Dedifferentiated amniotic fluid mesenchymal stem cell (primary cell): ENCODE data around the gene RECQL5.
"Not testable (repeated sequence)": the region's sequence is repeated elsewhere in the genome, so short reads cannot be mapped to it uniquely, and the experiment has no call there.

Experiments
- DNase-seq: peaks from one replicate; pipeline ENCODE4 v3.0.0-alpha.2; 2016; ENCODE audit errors: extremely low spot score

The RECQL5 gene

GRCh38 chr17:75647921-75648320, 19.0 kb downstream of the RECQL5 start:
- DNase-seq, result no peak

DNA sequence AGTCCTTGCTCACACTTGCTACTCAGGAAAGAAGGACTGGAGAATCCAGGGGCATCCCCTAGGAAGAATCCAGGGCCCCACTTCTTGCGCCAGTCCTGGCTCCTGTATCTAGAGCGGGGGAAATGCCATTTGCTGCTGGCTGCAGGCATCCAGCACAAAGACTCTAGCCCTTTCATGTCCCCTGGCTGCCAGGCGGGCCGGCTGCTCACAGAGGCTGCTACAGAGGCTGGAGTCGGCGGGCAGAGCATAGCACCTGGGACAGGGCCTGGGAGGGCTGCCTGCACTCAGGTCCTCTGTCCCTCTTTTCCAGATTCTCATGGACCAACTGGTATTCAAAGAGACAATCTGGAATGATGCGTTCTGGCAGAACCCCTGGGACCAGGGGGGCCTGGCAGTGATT, 19.9 kb downstream of the RECQL5 start:
- no peak for DNase-seq

GRCh38 chr17:75646638-75646992, 20.3 kb downstream of the RECQL5 start:
- no peak for DNase-seq

DNA sequence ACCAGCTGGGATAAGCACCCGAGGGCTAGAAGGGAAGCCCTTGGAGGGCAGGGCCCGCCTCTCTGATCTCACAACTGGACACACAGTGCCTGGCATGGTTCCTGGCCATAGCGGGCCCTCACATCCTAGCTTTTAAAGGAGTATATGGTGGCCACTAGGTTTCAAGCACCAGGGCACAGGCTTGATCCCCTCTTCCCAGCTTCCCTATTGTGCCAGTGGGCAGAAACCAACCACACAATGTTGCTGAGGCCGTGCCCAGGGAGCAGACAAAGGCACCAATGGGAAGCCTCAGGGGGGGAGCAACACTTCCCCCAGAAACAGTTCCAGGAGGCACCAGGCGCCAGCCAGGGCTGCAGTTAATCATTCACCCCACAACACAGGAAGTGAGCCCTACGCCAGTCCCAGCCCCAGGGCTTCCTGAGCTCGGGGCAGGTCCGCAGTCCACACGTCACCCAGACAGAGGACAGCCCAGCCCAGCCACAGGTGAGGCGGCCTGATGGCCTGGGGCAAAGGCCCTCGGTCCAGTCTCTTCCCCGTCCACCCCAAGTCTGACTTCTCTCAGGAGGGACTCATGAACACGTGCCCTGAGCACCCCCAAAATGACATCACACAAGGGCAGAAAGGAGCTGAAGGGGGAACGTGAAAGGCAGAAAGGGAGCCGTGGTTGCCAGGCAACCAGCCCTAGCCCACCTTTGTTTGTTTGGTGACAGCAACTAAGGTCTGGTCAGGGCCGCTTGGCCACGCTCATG, 20.9 kb downstream of the RECQL5 start:
- no peak for DNase-seq

DNA sequence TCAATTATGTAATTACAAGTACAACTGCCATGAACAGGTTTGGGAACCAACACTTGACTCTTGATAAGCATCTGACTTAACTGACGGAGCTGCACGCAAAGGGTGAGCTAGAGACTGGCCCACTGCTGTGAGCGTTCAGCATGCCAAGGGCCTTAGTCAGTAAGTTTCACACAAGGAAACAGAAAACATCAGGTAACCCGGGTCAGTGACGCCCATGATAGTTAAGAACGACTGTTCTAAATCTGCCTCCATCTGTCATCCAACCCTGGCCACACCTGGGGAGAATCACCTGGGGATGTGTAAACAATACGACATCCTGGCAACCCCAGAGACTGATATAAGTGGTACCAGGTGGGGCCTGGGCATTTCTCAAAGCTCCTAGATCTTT, 21.5 kb downstream of the RECQL5 start:
- DNase-seq, result no peak

DNA sequence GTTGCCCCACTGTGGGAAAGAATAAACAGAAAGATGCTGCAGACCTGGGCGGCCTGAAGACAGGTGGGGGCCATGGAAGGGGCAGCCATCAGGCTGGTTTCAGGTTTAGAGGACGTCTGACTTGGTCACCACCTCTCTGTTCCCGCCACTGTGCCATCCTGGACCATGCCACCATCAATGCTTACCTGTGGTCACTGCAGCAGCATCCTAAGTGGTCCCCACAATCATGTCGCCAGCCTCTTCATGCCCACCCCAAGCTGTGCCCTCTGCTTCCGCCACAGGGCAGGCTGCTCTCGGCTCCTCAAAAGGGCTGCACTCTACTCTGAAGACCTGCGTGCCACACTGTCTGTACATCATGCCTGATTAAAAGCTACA, 23.3 kb downstream of the RECQL5 start:
- no peak for DNase-seq

DNA sequence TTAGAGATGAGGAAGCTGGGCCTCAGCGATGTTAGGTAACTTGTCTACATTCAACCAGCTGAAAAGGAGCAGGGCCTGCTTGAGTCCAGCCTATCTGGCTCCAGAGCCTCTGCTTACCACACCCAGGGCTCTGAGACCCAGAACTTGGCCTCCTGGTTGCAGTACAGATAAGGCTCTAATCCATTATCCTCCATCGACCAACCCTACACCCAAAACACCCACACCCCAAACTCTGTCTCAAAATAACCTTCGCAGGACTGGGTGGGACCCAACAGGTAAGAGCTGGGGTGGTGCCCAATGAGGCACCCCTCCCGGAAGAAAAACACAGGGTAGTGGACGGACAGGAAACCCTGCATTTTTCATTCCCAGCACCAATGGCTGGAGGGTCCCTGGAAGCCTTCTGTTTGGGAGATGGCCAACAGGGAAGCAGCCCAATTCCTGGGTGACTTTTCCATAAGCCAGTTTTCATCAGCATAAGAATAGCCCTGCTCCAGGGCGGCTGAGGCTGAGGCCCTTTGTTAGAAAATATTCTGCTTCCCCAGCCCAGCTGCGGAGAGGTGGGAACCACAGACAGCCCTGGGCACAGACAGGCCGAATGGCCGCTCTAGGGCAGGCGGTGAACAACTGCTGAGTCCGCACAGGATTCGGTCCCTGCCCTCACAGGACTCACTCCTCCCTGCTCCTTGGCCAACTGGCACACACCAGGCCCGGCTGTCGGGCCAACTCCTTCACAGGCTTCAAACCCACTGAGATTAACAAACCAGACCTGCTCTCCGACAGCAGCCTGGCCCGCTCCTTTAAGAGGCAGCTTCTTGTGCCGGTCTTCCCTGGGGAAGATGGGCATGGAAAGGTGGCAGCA, 23.9 kb downstream of the RECQL5 start:
- DNase-seq, result no peak

DNA sequence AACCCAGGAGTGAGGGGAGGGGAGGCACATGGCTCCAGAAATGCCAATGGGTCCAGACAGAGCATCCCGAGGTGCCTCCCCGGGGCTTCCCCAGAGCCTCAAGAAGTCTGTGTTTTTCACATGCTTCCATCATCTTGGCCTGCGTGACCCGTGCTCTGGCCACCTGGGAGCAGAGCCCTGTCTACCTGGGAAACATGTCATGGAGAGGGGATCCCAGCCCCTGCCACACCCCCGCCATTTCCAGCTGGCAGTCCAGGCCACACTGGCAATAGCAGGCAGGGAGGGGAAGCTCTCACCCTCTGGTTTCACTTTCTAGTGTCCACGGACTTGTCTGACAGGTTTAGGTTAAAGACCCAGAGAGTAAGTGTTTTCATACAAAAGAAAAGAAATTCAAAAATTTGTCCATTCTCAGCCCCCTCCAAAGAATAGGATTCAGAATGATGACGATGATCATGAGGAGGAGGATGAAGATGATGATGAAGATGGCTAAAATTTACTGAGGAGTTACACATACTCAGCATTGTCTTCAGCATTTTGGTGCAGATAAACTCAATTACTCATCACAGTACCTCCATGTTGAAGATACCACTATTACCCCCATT, 24.7 kb downstream of the RECQL5 start:
- DNase-seq, result no peak

DNA sequence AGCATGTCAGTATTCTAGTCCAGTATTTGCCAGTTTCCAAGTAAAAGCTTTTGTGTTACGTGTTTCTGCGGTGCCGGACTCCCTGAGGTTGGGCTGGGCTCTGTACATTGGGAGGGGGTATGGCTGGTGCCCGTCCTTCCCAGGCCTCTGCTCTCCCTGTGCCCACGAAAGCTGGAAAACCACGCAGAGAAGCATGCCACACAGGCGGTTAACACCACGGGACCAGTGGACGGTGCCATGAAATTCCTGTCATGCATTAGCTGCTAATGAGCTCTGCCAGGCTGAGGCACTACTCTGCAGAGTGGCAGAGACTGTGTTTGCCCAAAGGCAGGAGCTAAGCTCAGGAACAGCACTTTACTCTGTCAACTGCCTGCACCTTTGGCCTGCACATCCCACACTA, 25.6 kb downstream of the RECQL5 start:
- no peak for DNase-seq

GRCh38 chr17:75640556-75641119, 26.3 kb downstream of the RECQL5 start:
- DNase-seq, result no peak

DNA sequence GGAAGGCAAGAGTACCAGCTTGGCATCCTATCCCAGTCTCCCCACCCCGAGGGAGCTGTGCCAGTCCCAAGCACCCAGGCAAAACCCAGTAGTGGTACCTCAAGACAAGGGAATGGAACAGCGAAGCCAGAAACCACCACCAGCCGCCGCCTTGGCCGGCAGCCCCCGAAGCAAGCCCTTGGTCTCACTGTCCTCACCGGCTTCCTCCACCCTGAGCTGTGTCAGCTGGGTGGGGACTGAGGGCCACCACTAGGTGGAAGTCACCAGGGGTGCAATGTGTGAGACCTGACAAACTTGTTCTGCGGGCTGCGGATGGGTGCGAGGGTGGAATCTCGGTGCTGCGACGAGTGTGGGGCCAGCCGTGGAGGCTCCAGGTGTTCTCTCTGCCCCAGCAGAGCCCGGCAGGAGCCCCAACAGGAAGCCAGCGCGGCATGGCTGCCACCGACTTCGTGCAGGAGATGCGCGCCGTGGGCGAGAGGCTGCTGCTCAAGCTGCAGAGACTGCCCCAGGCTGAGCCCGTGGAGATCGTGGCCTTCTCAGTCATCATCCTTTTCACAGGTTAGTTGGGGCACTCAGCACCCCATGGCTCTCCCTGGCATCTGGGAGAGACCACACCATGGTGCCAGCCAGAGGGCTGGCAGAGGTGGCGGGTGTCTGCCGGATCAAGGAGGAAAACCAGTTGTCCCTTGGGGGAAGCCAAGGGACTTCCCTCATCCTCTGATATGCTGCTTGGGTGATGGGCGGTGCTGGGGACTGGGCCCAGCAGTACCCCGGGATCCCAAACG, 27.0 kb downstream of the RECQL5 start:
- no peak for DNase-seq

GRCh38 chr17:75639327-75639726, 27.6 kb downstream of the RECQL5 start:
- no peak for DNase-seq

DNA sequence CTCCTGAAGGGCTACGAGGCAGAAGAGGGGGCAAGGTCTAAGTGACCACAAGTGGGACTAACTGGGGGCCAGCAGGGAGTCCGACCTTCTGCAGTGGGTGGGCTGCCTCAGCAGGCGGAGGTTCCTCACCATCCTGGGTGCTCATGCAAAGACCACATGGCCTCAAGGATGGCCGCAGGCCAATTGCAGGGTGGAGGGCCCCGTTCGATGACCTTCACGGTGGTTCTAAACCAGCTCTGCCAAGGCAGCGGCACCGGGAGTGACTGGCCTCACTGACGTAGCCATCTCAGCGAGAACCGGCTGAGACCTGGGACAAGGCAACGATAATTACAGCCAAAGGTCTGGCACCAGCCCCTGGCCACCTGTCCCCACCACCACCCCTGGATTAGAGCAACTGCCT, 28.1 kb downstream of the RECQL5 start:
- no peak for DNase-seq

GRCh38 chr17:75638039-75638438, 28.9 kb downstream of the RECQL5 start:
- not testable (repeated sequence) for DNase-seq

DNA sequence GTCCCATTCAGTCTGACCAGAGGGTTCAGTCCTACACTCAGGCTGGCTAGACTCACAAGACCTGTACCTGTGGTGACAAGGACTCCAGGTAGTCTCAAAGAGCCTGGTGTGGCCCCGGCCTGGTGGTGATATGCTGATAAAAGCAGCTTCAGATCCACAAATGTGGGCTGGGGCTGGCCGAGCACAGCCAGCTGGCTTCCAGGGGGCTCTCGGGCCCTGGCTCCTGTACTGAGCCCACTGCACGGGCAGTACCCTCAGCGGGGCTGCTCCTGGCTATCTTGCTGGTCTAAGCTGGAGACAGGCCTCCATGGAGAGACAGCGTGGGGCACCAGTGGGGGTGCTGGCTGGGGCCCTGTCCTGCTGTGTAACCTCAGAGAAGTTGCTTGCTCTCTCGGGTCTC, 29.4 kb downstream of the RECQL5 start:
- DNase-seq, result no peak

GRCh38 chr17:75637143-75637538, 29.8 kb downstream of the RECQL5 start:
- no peak for DNase-seq

DNA sequence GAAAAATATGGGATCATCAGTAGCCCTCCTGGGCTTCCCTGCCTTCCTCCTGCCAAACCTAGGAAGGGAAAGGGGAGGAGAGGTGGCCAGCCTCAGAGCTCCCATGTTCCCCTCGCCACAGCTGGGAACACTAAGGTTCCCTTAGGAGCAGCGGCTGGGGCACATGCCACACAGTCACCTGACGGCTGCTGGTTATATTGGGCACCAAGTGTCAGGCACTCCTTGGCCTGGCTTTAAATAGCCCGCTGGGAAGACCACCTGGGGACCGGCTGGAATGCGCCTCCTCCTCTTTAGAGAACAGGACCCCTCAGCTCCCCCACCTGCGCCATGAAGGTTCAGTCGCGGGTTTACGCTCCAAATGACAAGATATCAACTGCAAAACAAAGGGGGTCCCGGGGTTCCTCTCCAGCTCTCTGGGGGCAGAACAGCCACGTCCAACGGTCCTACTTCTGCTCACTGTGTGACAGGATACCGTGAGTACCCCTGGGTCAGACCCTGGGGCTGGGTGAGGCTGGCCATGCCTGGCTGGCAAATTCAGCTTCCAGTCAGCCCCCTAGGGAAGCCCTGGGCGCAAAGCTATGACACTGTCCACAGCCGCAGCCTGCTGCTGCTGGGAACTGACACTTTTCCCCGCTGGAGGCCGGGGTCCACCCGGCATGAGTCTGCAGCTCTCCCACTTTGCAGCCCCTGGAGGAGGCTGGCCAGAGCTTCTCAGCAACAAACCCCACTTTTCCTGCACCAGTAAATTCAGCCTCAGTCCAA, 30.4 kb downstream of the RECQL5 start:
- no peak for DNase-seq

DNA sequence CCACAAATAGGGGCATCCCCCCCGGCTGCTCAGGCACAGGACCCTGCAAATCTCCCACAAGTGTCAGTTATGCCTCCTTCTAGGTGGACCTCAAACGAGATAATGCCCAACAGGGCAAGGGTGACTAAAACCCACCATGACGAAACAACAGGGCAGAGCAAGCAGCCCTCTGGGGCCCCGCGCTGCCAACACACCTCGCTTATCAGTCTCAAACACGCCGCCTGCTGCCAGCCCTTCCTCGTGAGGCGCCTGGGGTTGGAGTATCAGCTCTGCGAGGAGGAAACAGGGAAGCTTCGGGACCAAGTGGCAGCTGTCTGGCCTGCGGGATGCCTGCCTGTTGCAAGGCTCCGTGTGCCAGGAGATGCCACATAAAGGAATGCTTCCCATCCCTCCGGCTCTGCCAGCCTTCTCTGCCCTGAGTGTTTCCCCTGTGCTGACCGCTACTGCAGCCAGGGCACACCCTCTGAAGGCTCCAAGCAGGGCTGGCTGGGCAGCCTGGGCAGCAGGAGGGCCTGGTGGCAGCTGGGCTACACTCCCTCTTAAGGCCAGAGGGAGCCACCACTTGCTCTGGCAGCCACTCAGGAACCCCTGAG, 31.2 kb downstream of the RECQL5 start:
- no peak for DNase-seq

DNA sequence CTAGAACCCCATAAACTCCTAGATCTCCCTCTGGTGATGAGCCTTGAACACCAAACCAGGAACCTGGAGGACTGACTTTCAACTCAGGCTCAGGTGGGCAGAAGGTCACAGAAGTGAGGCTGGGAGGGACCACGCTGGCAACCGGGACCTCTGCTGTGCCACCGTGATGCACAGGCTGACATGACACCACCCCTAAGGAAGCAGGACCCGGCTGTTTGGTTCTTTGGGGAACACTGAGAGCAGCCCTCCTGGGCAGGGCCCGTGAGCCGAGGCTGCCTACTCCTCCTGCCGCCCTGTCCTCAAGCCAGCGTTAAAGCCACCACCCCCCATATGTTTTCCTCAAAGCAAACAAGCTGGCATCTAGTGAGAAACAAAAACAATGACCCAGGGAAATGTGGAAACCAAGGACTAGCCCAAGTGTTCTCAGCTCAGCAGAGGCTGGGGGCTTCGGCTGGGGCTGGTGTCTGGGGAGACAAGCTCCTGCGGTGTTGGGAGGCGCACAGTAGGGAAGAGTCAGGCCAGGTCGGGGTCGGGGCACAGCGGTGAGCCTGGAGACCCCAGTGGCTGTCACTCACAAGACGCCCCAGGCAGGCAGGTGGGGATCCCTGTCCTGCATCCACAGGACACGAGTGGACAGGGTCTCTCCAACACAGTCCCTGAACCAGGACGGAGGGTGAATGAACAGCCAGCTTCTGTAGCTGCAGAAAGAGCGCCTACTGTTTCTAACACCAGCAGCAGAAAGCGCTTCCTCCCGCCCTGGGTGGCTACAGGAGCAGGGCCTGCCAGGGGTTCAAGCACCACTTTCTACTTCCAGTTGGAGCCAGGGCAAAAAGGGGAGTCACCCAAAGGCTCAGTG, 32.0 kb downstream of the RECQL5 start:
- no peak for DNase-seq

DNA sequence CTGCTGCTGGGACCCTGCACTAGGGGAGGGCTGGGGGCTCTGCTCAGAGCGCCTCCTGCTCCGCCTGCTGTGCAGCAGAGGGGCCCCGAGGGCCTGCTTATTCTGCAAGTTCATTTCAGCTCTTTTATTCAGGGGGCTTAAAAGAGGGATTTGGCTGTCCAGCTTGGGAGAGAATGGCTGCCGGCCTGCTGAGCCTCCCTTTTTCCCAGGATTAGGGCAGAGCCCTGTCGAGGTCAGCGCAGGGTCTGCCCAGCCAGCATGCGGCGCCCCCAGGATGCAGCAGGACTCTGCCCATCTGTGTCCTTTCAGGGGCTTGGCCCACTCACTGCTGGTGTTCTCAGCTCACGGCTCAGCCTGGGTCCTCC, 32.6 kb downstream of the RECQL5 start:
- DNase-seq, result no peak
